ENCODE results near the gene AGPAT4.

DNA sequence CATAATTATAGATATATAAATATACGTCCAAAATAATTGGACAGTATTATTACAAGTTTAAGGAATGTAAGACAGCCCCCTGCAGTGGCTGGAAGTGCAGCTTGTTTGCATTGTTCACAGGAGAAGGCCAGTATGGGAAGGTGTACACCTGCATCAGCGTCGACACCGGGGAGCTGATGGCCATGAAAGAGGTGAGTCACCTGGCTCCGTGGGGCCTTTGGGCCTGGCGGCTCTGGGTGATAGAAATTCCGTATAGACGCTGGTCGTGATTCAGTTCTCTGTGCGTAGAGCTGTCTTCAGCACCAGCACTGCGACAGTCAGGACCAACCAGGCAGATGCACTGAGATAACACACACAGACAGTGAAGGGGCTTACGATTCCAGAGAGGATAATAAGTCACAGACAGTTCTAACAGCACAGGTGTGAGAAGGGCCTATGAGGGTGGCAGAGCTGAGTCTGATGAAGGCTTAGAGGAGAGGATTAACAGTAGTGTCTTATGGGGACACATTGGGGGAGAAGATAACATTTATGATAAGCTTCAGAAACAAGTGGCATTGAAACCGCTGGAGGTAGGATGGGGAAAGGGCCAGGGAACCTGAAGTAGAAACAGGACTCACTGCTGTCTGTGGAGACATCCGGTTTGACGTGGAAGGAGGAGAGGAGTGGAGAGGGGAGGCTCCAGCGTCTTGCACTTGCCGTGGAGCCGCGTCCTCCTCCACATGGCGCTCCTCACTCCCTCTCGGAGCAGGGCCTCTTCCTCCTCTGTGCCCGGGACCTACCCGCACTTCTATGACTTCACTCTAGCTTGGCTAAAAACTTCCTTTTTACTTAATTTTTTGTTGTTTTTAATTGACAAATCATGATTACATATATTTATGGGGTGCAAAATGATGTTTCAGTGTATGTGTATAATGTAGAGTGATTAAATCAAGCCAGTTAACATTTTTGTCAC, 165.8 kb downstream of the AGPAT4 start:
- TF ChIP-seq, protein P1, sequence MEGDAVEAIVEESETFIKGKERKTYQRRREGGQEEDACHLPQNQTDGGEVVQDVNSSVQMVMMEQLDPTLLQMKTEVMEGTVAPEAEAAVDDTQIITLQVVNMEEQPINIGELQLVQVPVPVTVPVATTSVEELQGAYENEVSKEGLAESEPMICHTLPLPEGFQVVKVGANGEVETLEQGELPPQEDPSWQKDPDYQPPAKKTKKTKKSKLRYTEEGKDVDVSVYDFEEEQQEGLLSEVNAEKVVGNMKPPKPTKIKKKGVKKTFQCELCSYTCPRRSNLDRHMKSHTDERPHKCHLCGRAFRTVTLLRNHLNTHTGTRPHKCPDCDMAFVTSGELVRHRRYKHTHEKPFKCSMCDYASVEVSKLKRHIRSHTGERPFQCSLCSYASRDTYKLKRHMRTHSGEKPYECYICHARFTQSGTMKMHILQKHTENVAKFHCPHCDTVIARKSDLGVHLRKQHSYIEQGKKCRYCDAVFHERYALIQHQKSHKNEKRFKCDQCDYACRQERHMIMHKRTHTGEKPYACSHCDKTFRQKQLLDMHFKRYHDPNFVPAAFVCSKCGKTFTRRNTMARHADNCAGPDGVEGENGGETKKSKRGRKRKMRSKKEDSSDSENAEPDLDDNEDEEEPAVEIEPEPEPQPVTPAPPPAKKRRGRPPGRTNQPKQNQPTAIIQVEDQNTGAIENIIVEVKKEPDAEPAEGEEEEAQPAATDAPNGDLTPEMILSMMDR (IDR thresholded peaks at IDR 0.05), result no peak
- no peak for TF ChIP-seq POLR2A (IDR thresholded peaks at IDR 0.05)
